Hepatic stellate cell (primary cell): ENCODE results near the gene SPATC1L.
"Not testable (repeated sequence)": the region's sequence is repeated elsewhere in the genome, so short reads cannot be mapped to it uniquely, and the experiment has no call there.

ENCODE experiments used
- DNase-seq: peaks from one replicate; pipeline ENCODE4 v3.0.0; 2011; ENCODE audit warnings: low spot score

The SPATC1L gene

GRCh38 chr21:46183910-46184624 is at the start of gene SPATC1L:
Gene SPATC1L (minus strand): TSS chr21:46184459. CDS start chr21:46182816, 1,643 bp downstream.
- DNase-seq, result peak; percentile 74

- DNase-seq, result no peak
Measured at GRCh38 chr21:46229923-46230260, 45.6 kb upstream of the SPATC1L start.

- DNase-seq, result no peak
Measured at GRCh38 chr21:46229133-46229922, 45.1 kb upstream of the SPATC1L start.

GRCh38 chr21:46228345-46229051 is 44.2 kb upstream of the SPATC1L start, which contains the start of gene LSS:
Gene LSS (minus strand): TSS chr21:46228774. CDS start chr21:46228745, 29 bp downstream.
- DNase-seq, result peak; percentile 100

- DNase-seq, result no peak
Measured at GRCh38 chr21:46227811-46228344, 43.6 kb upstream of the SPATC1L start.

GRCh38 chr21:46226920-46227599 is 42.8 kb upstream of the SPATC1L start:
- no peak for DNase-seq

GRCh38 chr21:46226146-46226545 is 41.9 kb upstream of the SPATC1L start:
- DNase-seq, result no peak

GRCh38 chr21:46223661-46224060 is 39.4 kb upstream of the SPATC1L start:
- not testable (repeated sequence) for DNase-seq

GRCh38 chr21:46223217-46223616 is 39.0 kb upstream of the SPATC1L start:
- DNase-seq, result no peak

GRCh38 chr21:46222436-46223116 is 38.3 kb upstream of the SPATC1L start:
- DNase-seq, result no peak

GRCh38 chr21:46221664-46222435 is 37.6 kb upstream of the SPATC1L start:
- DNase-seq, result no peak

- DNase-seq, result no peak
Measured at GRCh38 chr21:46220847-46221246, 36.6 kb upstream of the SPATC1L start.

GRCh38 chr21:46220275-46220810 is 36.1 kb upstream of the SPATC1L start:
- no peak for DNase-seq

- no peak for DNase-seq
Measured at GRCh38 chr21:46219591-46220239, 35.5 kb upstream of the SPATC1L start.

GRCh38 chr21:46218906-46219590 is 34.8 kb upstream of the SPATC1L start:
- DNase-seq, result no peak

- DNase-seq, result no peak
Measured at GRCh38 chr21:46217511-46218196, 33.4 kb upstream of the SPATC1L start.

GRCh38 chr21:46216132-46216747 is 32.0 kb upstream of the SPATC1L start:
- no peak for DNase-seq
